HG02870 (cell line): ENCODE data around the gene CIC.
"Not testable (repeated sequence)": the region's sequence is repeated elsewhere in the genome, so short reads cannot be mapped to it uniquely, and the experiment has no call there.

Experiments used
- ATAC-seq: cut with Tn5 transposase; IDR thresholded peaks from one replicate; pipeline ENCODE4 v1.9.1; 2021; ENCODE audit warnings: mild to moderate bottlenecking, moderate library complexity; ENCODE audit not compliant: unreplicated experiment

Gene CIC

GRCh38 chr19:42328106-42328505 is 59.1 kb downstream of the CIC start:
- ATAC-seq: no peak

GRCh38 chr19:42328854-42329253 is 59.8 kb downstream of the CIC start:
- ATAC-seq: no peak

GRCh38 chr19:42330241-42330711 is 61.2 kb downstream of the CIC start:
- no peak for ATAC-seq

GRCh38 chr19:42331333-42331732 is 62.3 kb downstream of the CIC start:
- ATAC-seq: not testable (repeated sequence)

GRCh38 chr19:42332059-42332458 is 63.0 kb downstream of the CIC start:
- no peak for ATAC-seq

GRCh38 chr19:42333018-42333417 is 64.0 kb downstream of the CIC start:
- ATAC-seq: no peak

GRCh38 chr19:42333975-42334696 is 65.1 kb downstream of the CIC start:
- no peak for ATAC-seq

GRCh38 chr19:42334697-42335373 is 65.8 kb downstream of the CIC start:
- no peak for ATAC-seq

GRCh38 chr19:42335374-42335936 is 66.4 kb downstream of the CIC start:
- ATAC-seq: no peak

GRCh38 chr19:42335971-42336370 is 66.9 kb downstream of the CIC start:
- ATAC-seq: no peak

- ATAC-seq: not testable (repeated sequence)
Observed at GRCh38 chr19:42339126-42339860, 70.2 kb downstream of the CIC start.

GRCh38 chr19:42339922-42340321 is 70.9 kb downstream of the CIC start:
- ATAC-seq: not testable (repeated sequence)

- no peak for ATAC-seq
Observed at GRCh38 chr19:42343344-42344110, 74.5 kb downstream of the CIC start.

GRCh38 chr19:42344336-42344893 is 75.4 kb downstream of the CIC start:
- ATAC-seq: no peak
